ENCODE measurements around the gene SRP54.
A peak's percentile ranks its signal among the peaks of the same experiment; 100 is the strongest.

The SRP54 gene

DNA sequence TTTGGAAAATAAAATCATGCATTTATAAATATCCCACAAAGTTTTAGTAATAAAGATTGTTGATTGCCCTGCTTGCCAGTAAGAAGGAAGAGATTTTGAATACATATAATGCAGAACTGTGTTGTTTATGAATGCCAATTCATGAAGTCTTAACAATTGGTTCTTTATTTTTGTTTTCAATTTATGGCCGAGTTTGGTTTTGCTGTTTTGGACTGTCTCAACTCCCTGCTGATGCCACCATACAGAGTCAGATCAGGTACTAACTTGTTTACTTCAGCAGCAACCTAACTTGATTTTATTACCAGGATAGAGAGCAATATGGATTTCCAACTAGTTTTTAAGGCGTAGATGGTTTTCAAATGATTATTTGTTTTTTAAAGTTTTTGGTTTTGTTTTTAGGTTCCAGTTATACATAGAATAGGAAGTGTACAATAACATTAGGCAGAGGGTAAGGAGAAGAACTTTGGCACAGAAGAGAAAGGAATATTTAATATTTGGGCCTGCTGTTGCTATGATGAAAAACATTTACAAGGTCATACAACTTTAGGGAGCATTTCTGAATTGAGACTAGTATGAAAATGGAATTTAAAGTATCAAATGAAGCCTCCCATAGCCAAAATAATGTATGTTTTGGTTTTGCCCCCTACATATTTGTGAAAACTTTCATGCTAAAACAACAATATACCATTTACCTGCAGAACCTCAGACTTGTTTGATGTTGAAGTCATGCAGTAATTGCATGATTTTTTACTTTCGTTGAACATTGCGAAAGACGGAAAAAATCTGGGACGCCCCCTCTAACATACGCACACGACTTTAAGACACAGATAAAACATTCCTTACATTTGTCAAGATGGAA is 62.4 kb downstream of the SRP54 start:
- peak overlapping the region; percentile 45 for H3K4me2 ChIP-seq (ENCODE audit: low read length)
- no peak overlapping the region for H4K8ac ChIP-seq (ENCODE audit: low read depth, low read length)
- H3K36me3 ChIP-seq (ENCODE audit: control insufficient read depth, insufficient read depth, low read length) = no peaks in the 10 kb centered on the region
- no peak overlapping the region for H3K18ac ChIP-seq (ENCODE audit: low read length)
- no peaks in the 10 kb centered on the region for H3K27me3 ChIP-seq (ENCODE audit: insufficient read depth, low read length, poor library complexity)
- DNase-seq = no peak
- H3K56ac ChIP-seq (ENCODE audit: low read length) = peak overlapping the region; percentile 79
- no CpG with 5 or more reads among the region's 8 CpGs for WGBS (ENCODE audit: extremely low coverage, insufficient coverage, low lambda C conversion rate)
- no peak overlapping the region for H3K23ac ChIP-seq (ENCODE audit: low read length)
- H3K27ac ChIP-seq (ENCODE audit: low read depth, low read length) = no peak overlapping the region
- H3K4me3 ChIP-seq (ENCODE audit: low read length) = peak overlapping the region; percentile 49
- no peak overlapping the region for H2AK5ac ChIP-seq (ENCODE audit: low read length)
- peaks cover 4% of the 10 kb centered on the region for H3K79me1 ChIP-seq (ENCODE audit: low read length)
- peak overlapping the region; percentile 2 for H3K4ac ChIP-seq (ENCODE audit: low read depth, low read length)
- H3K79me2 ChIP-seq (ENCODE audit: control insufficient read depth, insufficient read depth, low read length) = peaks cover 8% of the 10 kb centered on the region
- H4K5ac ChIP-seq (ENCODE audit: low read length) = no peak overlapping the region
- no peak overlapping the region for H2BK5ac ChIP-seq (ENCODE audit: low read length)
- no peak overlapping the region for H2BK15ac ChIP-seq (replicated peaks; ENCODE audit: low read depth)
- H3K9ac ChIP-seq (ENCODE audit: low read length) = peak overlapping the region; percentile 68
- H2BK120ac ChIP-seq (ENCODE audit: low read depth, low read length) = no peak overlapping the region
- no peaks in the 10 kb centered on the region for H3K4me1 ChIP-seq (ENCODE audit: control insufficient read depth, low read depth, low read length)

DNA sequence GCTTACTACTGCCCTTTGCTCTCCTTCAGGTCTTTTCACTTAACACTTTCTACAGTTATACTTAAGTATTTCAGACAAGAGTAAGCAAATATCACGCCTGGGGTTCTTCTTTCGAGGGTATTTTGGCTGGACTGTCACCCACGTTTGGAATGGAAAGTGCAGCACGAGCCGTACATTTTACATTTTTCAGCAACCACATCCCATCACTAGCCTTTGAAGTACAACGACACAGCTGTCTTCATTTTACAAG is 62.9 kb downstream of the SRP54 start:
- no peaks in the 10 kb centered on the region for H3K27me3 ChIP-seq (ENCODE audit: insufficient read depth, low read length, poor library complexity)
- H4K5ac ChIP-seq (ENCODE audit: low read length) = no peak overlapping the region
- H2AK5ac ChIP-seq (ENCODE audit: low read length) = no peak overlapping the region
- peaks cover 4% of the 10 kb centered on the region for H3K79me1 ChIP-seq (ENCODE audit: low read length)
- peak overlapping the region; percentile 68 for H3K9ac ChIP-seq (ENCODE audit: low read length)
- H2BK15ac ChIP-seq (replicated peaks; ENCODE audit: low read depth) = no peak overlapping the region
- H3K18ac ChIP-seq (ENCODE audit: low read length) = peak overlapping the region; percentile 54
- H4K8ac ChIP-seq (ENCODE audit: low read depth, low read length) = no peak overlapping the region
- peak overlapping the region; percentile 45 for H3K4me2 ChIP-seq (ENCODE audit: low read length)
- H3K36me3 ChIP-seq (ENCODE audit: control insufficient read depth, insufficient read depth, low read length) = no peaks in the 10 kb centered on the region
- peak overlapping the region; percentile 49 for H3K4me3 ChIP-seq (ENCODE audit: low read length)
- H2BK5ac ChIP-seq (ENCODE audit: low read length) = no peak overlapping the region
- no CpG with 5 or more reads among the region's 6 CpGs for WGBS (ENCODE audit: extremely low coverage, insufficient coverage, low lambda C conversion rate)
- H3K56ac ChIP-seq (ENCODE audit: low read length) = peak overlapping the region; percentile 79
- no peak overlapping the region for H3K23ac ChIP-seq (ENCODE audit: low read length)
- H3K79me2 ChIP-seq (ENCODE audit: control insufficient read depth, insufficient read depth, low read length) = peaks cover 8% of the 10 kb centered on the region
- DNase-seq = no peak
- no peak overlapping the region for H3K27ac ChIP-seq (ENCODE audit: low read depth, low read length)
- H2BK120ac ChIP-seq (ENCODE audit: low read depth, low read length) = no peak overlapping the region
- H3K4ac ChIP-seq (ENCODE audit: low read depth, low read length) = peak overlapping the region; percentile 2
- H3K4me1 ChIP-seq (ENCODE audit: control insufficient read depth, low read depth, low read length) = no peaks in the 10 kb centered on the region

DNA sequence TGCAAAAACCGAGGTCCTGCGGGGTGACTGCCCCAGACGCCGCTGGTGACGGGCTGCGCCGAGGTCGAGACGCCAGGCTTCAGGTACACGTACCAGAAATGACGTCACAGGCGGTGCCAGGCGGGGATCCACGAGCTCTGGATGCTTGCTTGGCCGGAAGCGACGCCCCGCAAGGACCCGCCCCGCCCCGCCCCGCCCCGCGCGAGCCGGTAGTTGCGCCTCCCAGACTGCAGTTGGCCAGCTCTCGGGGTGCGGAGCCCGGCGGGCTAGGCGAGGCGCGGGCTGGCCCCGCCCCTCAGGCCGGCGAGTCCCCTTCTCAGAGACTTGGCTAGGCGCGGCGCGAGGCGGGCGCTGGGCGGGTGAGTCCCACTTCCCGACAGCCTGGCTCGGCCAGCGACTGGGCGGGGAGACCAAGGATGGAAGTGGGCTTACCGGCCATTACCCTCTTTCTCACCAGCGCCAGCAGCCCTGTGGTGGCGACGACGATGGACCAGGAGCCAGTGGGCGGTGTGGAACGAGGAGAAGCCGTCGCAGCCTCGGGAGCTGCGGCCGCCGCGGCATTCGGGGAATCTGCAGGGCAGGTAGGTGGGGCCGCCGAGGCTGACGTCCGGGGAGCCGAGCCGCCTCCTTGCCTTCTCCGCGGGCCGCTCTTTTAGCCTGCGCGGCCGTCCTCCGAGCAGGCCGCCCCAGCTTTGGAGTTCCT is 63.4 kb downstream of the SRP54 start, which contains the start of gene FAM177A1:
Gene FAM177A1, plus strand, starts transcription at position 225 of the 703 bp plus-strand sequence. Its CDS starts 192 bp downstream, at position 417.
- Histone ChIP-seq H2AK5ac (ENCODE audit: low read length) (no peak within 1 kb of the TSS), H3K4me1 (ENCODE audit: control insufficient read depth, low read depth, low read length) (no peaks in the 10 kb centered on the region)
- DNase-seq = peak; percentile 98

DNA sequence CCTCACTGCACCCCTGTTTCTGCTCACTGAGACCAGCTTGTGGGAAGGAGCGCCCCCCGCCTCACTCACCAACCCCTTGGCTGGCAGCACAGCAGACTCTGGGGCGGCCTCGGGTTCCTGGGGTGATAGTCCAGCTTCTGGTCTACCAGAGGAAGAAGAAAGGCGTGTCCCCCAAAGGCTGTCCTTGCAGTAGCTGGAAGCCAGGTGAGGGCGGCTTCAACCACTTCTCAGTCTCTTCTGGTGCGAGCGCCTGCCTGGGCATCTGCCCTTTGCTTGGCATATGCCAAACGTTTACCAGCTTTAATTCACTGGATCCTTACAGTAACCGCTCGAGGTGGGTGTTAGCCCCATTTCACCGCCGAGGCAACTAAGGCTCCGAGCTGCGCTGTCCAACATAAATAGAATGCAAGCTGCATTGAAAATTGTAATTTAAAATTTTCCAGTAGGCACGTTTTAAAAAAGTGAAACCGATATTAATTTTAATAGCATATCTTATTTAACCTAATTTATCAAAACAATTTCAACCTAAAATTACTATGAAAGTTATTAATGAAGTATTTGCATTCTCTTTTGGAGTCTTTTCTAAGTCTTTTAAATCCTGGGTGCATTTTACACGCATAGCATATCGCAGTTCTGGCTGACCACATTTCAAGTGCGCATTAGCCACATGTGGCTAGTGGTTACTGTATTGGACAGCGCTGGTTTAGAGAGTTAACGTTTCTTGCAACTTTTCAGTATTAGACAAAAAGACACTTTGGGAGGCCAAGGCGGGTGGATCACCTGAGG is 64.2 kb downstream of the SRP54 start:
- Histone ChIP-seq H3K4me1 (ENCODE audit: control insufficient read depth, low read depth, low read length) (no peaks in the 10 kb centered on the region), H4K8ac (ENCODE audit: low read depth, low read length) (no peak overlapping the region), H3K4ac (ENCODE audit: low read depth, low read length) (peak overlapping the region; percentile 38), H3K23ac (ENCODE audit: low read length) (peak overlapping the region; percentile 95), H2BK120ac (ENCODE audit: low read depth, low read length) (no peak overlapping the region), H3K79me1 (ENCODE audit: low read length) (peaks cover 4% of the 10 kb centered on the region), H3K18ac (ENCODE audit: low read length) (peak overlapping the region; percentile 34), H3K36me3 (ENCODE audit: control insufficient read depth, insufficient read depth, low read length) (no peaks in the 10 kb centered on the region), H2BK15ac (replicated peaks; ENCODE audit: low read depth) (no peak overlapping the region), H3K4me3 (ENCODE audit: low read length) (peak overlapping the region; percentile 92), H4K5ac (ENCODE audit: low read length) (no peak overlapping the region), H3K56ac (ENCODE audit: low read length) (peak overlapping the region; percentile 99), H3K9ac (ENCODE audit: low read length) (peak overlapping the region; percentile 97), H3K27me3 (ENCODE audit: insufficient read depth, low read length, poor library complexity) (no peaks in the 10 kb centered on the region), H3K27ac (ENCODE audit: low read depth, low read length) (peak overlapping the region; percentile 74), H3K4me2 (ENCODE audit: low read length) (peak overlapping the region; percentile 86), H2AK5ac (ENCODE audit: low read length) (no peak overlapping the region), H3K79me2 (ENCODE audit: control insufficient read depth, insufficient read depth, low read length) (peaks cover 8% of the 10 kb centered on the region), H2BK5ac (ENCODE audit: low read length) (peak overlapping the region; percentile 79)
- DNase-seq = peak; percentile 60
- 100% methylated on average over 1 of the region's 23 CpGs for WGBS (ENCODE audit: extremely low coverage, insufficient coverage, low lambda C conversion rate)

More for the DNA sequence above, 63.4 kb downstream of the SRP54 start, which contains the start of gene FAM177A1:
- Histone ChIP-seq H3K4ac (ENCODE audit: low read depth, low read length) (peak within 1 kb of the TSS; percentile 38), H3K56ac (ENCODE audit: low read length) (peak within 1 kb of the TSS; percentile 99), H3K4me2 (ENCODE audit: low read length) (peak within 1 kb of the TSS; percentile 86), H3K23ac (ENCODE audit: low read length) (peak within 1 kb of the TSS; percentile 95), H4K8ac (ENCODE audit: low read depth, low read length) (no peak within 1 kb of the TSS), H2BK120ac (ENCODE audit: low read depth, low read length) (no peak within 1 kb of the TSS), H3K27me3 (ENCODE audit: insufficient read depth, low read length, poor library complexity) (no peaks in the 10 kb centered on the region), H3K18ac (ENCODE audit: low read length) (peak within 1 kb of the TSS; percentile 54), H2BK15ac (replicated peaks; ENCODE audit: low read depth) (no peak within 1 kb of the TSS), H2BK5ac (ENCODE audit: low read length) (peak within 1 kb of the TSS; percentile 79), H3K27ac (ENCODE audit: low read depth, low read length) (peak within 1 kb of the TSS; percentile 74), H3K79me2 (ENCODE audit: control insufficient read depth, insufficient read depth, low read length) (peaks cover 8% of the 10 kb centered on the region), H3K9ac (ENCODE audit: low read length) (peak within 1 kb of the TSS; percentile 97), H4K5ac (ENCODE audit: low read length) (no peak within 1 kb of the TSS), H3K79me1 (ENCODE audit: low read length) (peaks cover 4% of the 10 kb centered on the region), H3K36me3 (ENCODE audit: control insufficient read depth, insufficient read depth, low read length) (no peaks in the 10 kb centered on the region), H3K4me3 (ENCODE audit: low read length) (peak within 1 kb of the TSS; percentile 92)
- WGBS (ENCODE audit: extremely low coverage, insufficient coverage, low lambda C conversion rate) = no CpG with 5 or more reads among the region's 77 CpGs

- WGBS (ENCODE audit: extremely low coverage, insufficient coverage, low lambda C conversion rate) = 100% methylated on average over 1 of the region's 4 CpGs
Observed at GRCh38 chr14:35047976-35048513, 65.3 kb downstream of the SRP54 start.

More at GRCh38 chr14:35047976-35048513, 65.3 kb downstream of the SRP54 start:
- H2BK15ac ChIP-seq (replicated peaks; ENCODE audit: low read depth) = no peak overlapping the region
- no peaks in the 10 kb centered on the region for H3K4me1 ChIP-seq (ENCODE audit: control insufficient read depth, low read depth, low read length)
- peaks cover 8% of the 10 kb centered on the region for H3K79me2 ChIP-seq (ENCODE audit: control insufficient read depth, insufficient read depth, low read length)
- H3K23ac ChIP-seq (ENCODE audit: low read length) = no peak overlapping the region
- H3K79me1 ChIP-seq (ENCODE audit: low read length) = peaks cover 4% of the 10 kb centered on the region
- no peaks in the 10 kb centered on the region for H3K27me3 ChIP-seq (ENCODE audit: insufficient read depth, low read length, poor library complexity)
- no peak overlapping the region for H3K27ac ChIP-seq (ENCODE audit: low read depth, low read length)
- no peak overlapping the region for H3K4ac ChIP-seq (ENCODE audit: low read depth, low read length)
- H4K8ac ChIP-seq (ENCODE audit: low read depth, low read length) = no peak overlapping the region
- no peaks in the 10 kb centered on the region for H3K36me3 ChIP-seq (ENCODE audit: control insufficient read depth, insufficient read depth, low read length)
- H2BK120ac ChIP-seq (ENCODE audit: low read depth, low read length) = no peak overlapping the region
- no peak overlapping the region for H3K4me2 ChIP-seq (ENCODE audit: low read length)
- no peak overlapping the region for H4K5ac ChIP-seq (ENCODE audit: low read length)
- H3K56ac ChIP-seq (ENCODE audit: low read length) = no peak overlapping the region
- no peak overlapping the region for H3K4me3 ChIP-seq (ENCODE audit: low read length)
- H3K18ac ChIP-seq (ENCODE audit: low read length) = no peak overlapping the region
- no peak overlapping the region for H2AK5ac ChIP-seq (ENCODE audit: low read length)
- no peak overlapping the region for H2BK5ac ChIP-seq (ENCODE audit: low read length)
- no peak for DNase-seq
- no peak overlapping the region for H3K9ac ChIP-seq (ENCODE audit: low read length)

All from mesendoderm (in vitro differentiated cells).